NCI-H748 (cell line): Measurements from ENCODE around the gene SHH.
"Not testable (repeated sequence)": the region's sequence is repeated elsewhere in the genome, so short reads cannot be mapped to it uniquely, and the experiment has no call there.

Experiments
- DNase-seq: peaks from one replicate; lab custom pipeline; 2025; ENCODE audit not compliant: unreplicated experiment; lab: John Stamatoyannopoulos, UW

The SHH gene

DNA sequence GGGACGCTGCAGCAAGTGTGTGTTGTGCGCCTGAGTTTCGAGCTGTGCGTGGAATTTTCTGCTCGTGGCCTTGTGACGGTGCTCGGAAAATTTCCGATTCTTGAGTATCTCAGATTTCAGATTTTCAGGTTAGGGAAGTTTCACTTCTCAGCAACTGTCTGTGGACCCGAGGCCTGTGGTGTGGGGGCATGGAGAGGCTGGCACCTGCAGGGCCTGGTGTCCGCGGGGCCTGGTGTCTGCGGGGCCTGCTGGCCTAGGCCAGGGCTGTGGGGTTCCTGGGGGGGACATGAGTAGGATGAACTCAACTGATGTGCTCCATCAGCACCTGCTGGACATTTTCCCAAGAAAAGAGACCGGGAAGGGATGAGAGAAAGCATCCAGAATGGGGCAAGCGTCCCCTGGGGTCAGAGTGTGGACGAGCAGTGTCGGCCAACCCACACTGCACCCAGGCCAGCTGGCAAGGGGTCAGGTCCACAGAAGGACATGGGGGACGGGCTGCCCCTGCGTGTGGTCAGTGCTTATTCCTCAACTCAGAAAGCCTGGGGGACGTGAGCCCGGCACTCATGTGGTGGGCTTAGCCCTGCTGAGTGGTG is 31.3 kb upstream of the SHH start:
- no peak for DNase-seq

GRCh38 chr7:155842496-155843265 is 30.4 kb upstream of the SHH start:
- DNase-seq = no peak

DNA sequence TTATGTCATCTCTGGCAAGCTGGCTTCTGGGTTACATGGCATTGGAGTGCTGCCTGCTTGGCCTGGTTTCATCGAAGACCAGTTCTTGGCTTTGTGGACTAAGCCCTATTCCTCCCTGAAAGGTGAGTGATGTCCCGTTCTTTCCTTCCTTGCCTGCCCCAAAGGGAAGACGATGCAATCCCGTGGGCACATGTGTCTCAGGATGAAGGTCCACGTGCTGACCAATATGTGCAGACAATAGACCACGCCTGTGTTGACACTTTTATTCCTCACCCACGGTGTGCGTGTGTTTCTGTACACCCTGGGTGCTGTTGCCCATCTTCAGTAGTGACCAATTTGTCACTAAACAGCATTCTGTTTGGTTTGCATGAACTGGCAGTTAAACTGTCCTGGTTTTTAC is 28.6 kb upstream of the SHH start:
- DNase-seq = no peak

DNA sequence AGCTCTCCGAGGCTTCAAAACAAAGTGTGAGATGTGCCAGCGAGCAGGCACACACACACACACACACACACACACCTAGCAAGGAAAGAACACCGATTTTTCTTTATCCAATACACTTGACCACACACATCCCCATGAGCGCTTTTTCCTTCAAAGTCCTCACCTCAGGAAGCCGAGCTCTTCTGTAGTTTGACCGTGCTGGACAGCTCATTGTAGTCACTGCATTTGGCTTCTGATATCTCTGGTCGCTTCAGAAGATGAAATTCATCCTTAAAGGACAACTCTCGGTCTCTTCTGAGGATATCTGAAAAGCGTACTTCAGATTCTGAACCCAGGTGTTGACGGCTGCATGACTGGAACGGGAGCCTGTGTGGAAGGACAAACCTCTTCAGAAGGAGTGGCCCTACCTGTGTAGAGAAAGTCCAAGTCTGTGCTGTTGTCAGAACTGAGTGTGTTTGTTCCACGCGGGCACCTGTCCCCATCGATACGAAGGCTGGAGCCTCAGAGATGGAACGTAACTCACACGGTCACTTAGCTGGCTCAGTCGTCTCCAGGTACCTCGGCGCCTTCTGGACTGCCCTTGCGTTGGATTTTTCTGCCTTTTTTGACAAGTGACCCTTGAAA is 28.1 kb upstream of the SHH start:
- no peak for DNase-seq

DNA sequence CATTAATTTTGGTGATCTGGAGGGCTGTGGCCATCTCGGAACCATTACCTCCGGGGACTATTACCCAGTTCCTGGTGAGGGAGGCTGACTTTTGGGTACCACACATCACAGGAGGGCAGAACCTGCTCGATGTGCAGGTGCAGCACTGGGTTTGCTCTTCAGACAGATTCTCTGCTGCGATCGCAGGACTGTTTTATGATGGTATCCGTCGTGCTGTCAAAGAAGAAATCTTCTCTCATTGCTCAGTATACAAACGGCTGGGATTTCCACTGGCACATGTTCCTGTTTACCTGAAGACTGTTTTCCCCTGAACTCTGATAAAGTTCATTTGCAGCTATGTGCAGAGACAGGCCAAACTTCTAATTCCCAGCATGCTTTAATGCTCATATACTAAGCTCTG is 27.2 kb upstream of the SHH start:
- DNase-seq = no peak

DNA sequence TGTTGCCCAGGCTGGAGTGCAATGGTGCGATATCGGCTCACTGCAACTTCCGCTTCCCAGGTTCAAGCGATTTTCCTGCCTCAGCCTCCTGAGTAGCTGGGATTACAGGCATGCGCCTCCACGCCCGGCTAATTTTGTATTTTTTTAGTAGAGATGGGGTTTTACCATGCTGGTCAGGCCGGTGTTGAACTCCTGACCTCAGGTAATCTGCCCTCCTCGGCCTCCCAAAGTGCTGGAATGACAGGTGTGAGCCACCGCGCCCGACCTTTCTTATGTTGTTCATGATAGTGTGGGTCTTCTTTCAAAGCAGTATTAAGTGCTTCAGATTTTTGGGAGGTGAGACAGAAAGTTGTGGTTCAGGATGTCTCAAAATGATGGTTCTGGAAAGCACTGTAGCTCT is 26.0 kb upstream of the SHH start:
- not testable (repeated sequence) for DNase-seq

GRCh38 chr7:155837126-155837479 is 24.8 kb upstream of the SHH start:
- DNase-seq = no peak

DNA sequence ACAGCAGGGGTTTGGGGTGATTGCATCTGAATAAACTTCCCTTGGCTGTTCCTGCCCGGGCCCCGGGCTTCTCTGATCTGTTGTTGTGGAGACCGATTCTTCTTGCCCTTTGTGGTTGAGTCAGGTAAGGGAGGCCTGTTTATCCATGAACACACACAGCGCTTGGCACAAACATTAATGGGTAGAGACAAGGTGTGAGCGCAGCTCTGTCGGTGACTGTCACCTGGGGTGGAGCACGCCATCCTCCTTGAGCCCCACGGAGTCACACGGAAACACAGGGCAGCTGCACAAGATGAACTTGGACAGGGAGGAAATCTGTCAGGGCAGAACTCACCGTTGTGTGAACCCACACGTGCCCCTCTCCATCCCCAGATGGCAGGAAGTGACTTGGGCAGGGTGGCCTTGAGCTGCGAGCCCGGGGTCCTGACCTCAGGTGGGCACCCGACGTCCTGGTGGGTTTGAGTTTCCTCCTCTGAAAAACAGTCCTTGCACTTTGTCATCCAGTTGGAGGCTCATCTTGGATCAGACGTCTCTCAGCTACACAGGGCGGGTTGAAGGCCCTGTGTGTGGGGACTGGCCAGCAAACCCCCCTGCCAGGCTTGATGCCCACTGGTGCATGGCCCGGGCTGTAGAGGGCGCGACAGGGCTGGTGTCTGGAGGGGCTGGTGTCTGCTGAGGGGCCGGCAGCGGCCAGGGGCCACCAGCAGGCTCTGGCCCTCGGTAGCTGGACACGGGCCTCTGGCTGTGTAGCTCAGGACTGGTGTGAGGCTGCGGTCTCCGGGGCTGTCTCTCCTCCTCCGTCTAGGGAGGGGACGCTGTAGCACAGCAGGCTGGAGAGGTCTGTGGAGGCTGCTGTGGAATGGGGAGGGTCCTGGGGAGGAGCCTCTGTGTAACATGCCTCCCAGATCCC is 24.2 kb upstream of the SHH start:
- DNase-seq = no peak

DNA sequence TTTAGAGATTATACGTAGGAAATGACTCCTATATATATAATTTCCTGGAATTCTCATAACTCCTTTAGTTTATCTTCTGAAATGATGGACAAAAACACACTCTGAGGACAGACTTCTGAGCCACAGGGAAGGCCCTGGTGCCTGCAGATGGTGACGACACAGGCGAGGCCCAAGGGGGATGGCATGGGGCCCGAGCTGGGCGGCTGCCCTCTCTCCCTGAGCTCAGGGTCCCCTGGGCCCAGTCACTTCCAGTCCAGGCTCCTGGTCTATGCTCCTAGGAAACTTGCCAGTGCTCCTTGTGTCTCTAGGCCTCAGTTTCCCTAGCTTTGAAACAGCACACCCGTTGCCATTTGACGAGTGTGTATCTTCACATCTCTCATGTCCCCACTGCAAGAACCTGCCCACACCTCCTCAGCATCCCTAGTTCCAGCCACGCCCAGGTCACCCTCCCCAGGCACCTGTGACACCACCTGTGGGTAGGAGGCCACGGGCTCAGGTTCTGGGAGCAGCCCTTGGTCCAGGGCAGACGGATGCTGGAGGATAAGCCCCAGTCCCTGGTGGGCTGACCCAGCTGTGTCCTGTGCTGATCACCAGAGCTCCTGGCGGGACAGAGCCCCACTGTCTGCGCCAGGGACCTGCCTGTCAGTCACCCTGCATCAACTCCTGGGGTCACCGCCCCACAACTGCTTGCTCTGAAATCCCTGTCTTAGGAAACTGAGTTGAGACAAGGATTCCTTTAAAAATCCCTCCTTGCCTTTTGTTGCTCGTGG is 23.4 kb upstream of the SHH start:
- DNase-seq = no peak

- DNase-seq = no peak
Measured at GRCh38 chr7:155834486-155835048, 22.3 kb upstream of the SHH start.

DNA sequence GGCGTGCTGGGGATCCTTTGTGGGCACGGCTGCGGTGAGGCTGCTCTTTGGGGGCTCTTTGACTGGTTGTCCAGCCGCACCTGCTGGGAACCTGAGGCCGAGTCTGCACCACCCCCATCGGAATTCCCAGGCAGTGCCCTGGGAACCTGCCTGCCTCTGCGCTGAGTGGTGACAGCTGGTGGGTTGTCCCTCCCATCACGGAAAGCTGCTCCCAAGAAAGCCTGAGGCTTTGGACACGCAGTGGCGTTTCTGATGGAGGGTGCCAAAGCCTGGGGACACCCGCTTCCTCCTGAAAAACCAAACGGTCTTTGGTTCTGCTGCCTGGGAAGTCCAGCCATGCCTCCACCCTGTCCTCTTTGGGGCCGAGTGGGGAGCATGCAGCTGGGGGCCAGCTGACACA is 21.4 kb upstream of the SHH start:
- DNase-seq = no peak

- DNase-seq = no peak
Measured at GRCh38 chr7:155832581-155832981, 20.3 kb upstream of the SHH start.

DNA sequence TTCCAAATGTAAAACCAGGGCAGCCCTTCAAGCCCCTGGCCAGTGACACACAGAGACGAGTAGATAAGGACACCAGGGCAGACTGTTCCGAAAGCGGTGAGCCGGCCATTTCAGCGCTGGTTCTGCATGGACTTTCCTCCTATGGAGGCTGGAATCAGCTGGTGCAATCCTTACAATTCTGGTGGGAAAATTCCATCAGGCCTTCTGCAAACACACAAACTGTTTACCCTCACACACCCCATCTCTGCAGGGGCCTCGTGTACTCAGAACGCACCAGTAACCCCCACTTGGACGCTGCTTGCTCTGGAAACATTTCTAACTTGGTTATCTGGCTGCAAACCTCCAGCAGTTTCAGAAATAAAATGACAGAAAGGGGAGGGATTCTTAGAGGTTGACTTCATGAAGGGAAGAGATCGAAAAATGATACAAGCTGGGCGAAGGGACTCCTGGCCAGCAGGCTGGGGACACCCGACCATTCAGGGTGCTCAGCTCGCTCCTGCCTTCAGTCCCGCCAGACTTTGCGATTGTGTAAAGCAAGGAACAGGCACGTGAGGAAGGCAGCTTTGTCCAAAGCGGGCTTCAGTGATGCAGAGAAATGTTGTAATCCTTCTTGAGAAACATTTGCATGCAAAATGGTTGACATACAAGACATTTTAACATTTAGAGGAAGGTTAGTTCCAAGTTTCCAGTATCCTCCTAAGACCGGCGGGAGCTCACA is 19.7 kb upstream of the SHH start:
- DNase-seq = no peak

DNA sequence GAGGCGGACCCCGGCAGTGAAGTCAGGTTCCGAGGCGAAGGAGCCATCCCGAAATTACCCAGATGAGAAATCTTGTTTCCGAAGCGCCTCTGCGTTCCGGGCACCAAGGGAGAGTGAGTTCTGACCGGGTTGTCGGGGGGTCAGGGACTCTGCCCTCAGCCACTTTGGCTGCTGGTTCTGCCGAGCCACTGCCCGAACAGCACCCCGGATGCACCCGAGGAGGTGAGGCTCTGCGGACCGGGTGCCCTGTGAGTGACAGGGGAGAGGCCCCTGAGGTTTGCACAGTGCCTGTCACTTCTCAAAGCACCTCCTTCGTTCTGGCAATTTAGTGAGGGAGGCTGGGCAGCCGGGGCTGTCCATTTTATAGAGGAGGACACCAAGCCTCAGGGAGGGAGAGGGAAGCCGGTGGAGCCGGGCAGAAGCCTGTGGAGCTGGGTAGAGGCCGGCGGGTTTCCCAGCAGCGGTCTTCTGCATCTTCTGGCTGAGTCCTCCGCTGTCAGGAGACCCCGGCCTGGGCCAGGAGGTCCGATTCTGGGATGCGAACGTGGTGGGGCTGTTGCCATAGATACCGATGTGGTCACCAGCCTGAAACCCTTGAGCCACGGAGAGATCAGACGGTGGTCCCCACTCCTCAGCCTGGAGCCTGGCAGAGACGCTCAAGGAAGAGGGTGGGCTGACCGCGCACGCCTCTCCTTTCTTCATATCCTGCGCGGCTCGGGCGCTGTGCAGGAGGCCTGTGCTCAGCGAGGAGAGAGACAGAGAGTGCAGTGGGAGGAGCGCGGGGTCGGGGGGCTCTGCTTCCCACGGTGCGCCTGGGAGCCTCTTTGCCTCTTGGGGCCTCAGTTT is 18.9 kb upstream of the SHH start:
- DNase-seq = no peak

GRCh38 chr7:155829796-155830470 is 17.7 kb upstream of the SHH start:
- DNase-seq = no peak

GRCh38 chr7:155825336-155825735 is 13.1 kb upstream of the SHH start:
- no peak for DNase-seq

GRCh38 chr7:155824227-155824886 is 12.1 kb upstream of the SHH start:
- no peak for DNase-seq

DNA sequence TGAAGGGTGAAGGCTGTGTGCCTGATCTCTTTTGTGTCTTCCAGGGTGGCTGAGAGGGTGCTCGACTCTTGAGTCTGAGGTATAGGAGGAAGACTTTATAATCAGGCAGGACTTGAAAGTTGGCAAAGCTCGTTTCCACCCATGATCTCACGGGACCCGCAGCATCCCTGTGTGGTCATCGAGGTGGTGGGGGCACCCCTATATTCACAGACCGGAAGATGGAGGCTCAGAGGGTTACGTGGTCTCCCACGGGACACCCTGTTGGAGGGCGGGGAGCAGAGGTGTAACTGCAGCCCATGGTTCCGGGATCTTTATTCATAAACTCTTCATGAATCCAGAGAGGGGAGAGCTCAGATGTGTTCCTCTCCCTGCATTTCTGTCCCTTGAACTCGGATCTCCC is 9.6 kb upstream of the SHH start:
- no peak for DNase-seq
